ENCODE data around the gene GSTA5. TPM values are rescaled to one million over a fixed set of nuclear protein-coding genes. Genes with fewer than 3 reads are reported as not detected.
"Not testable (repeated sequence)": the region's sequence is repeated elsewhere in the genome, so short reads cannot be mapped to it uniquely, and the experiment has no call there.

Gene GSTA5
- total RNA-seq (2014; rRNA removed; shearing (Covaris generic)), result not detected in 2 replicates

GRCh38 chr6:52840763-52841585, at the start of gene GSTA5:
TSS of gene GSTA5 (minus strand) at chr6:52840813.
- no peak for DNase-seq (ENCODE audit: low spot score)

- DNase-seq (ENCODE audit: low spot score), result no peak
Observed at GRCh38 chr6:52890018-52890417, 49.4 kb upstream of the GSTA5 start.

GRCh38 chr6:52887910-52888524, 47.4 kb upstream of the GSTA5 start:
- DNase-seq (ENCODE audit: low spot score), result no peak

- DNase-seq (ENCODE audit: low spot score), result peak; percentile 82
Observed at GRCh38 chr6:52881996-52882841, 41.6 kb upstream of the GSTA5 start.

- no peak for DNase-seq (ENCODE audit: low spot score)
Observed at GRCh38 chr6:52881662-52881995, 41.0 kb upstream of the GSTA5 start.

- DNase-seq (ENCODE audit: low spot score), result no peak
Observed at GRCh38 chr6:52877786-52878185, 37.2 kb upstream of the GSTA5 start.

GRCh38 chr6:52877168-52877567, 36.6 kb upstream of the GSTA5 start:
- DNase-seq (ENCODE audit: low spot score), result peak; percentile 77

GRCh38 chr6:52876056-52876787, 35.6 kb upstream of the GSTA5 start:
- peak; percentile 23 for DNase-seq (ENCODE audit: low spot score)

- no peak for DNase-seq (ENCODE audit: low spot score)
Observed at GRCh38 chr6:52872031-52872430, 31.4 kb upstream of the GSTA5 start.

- no peak for DNase-seq (ENCODE audit: low spot score)
Observed at GRCh38 chr6:52871621-52872020, 31.0 kb upstream of the GSTA5 start.

- DNase-seq (ENCODE audit: low spot score), result not testable (repeated sequence)
Observed at GRCh38 chr6:52870335-52871091, 29.9 kb upstream of the GSTA5 start.

- not testable (repeated sequence) for DNase-seq (ENCODE audit: low spot score)
Observed at GRCh38 chr6:52868899-52869298, 28.3 kb upstream of the GSTA5 start.

GRCh38 chr6:52868240-52868639, 27.6 kb upstream of the GSTA5 start:
- DNase-seq (ENCODE audit: low spot score), result no peak

- not testable (repeated sequence) for DNase-seq (ENCODE audit: low spot score)
Observed at GRCh38 chr6:52861151-52861550, 20.5 kb upstream of the GSTA5 start.

- no peak for DNase-seq (ENCODE audit: low spot score)
Observed at GRCh38 chr6:52858416-52858815, 17.8 kb upstream of the GSTA5 start.

- peak; percentile 63 for DNase-seq (ENCODE audit: low spot score)
Observed at GRCh38 chr6:52856137-52856536, 15.5 kb upstream of the GSTA5 start.

- DNase-seq (ENCODE audit: low spot score), result no peak
Observed at GRCh38 chr6:52849137-52849536, 8.5 kb upstream of the GSTA5 start.

- DNase-seq (ENCODE audit: low spot score), result no peak
Observed at GRCh38 chr6:52846002-52846401, 5.4 kb upstream of the GSTA5 start.

GRCh38 chr6:52843605-52844004, 3.0 kb upstream of the GSTA5 start:
- no peak for DNase-seq (ENCODE audit: low spot score)

GRCh38 chr6:52839124-52840055, 1.2 kb downstream of the GSTA5 start:
- DNase-seq (ENCODE audit: low spot score), result peak; percentile 75

Measured in H4 (cell line).